ENCODE data around the gene OTUB1.

Gene OTUB1

GRCh38 chr11:64007160-64007628 lies 21.0 kb downstream of the OTUB1 start:
- no peak for DNase-seq

- DNase-seq, result no peak
These were observed 21.5 kb downstream of the OTUB1 start for GRCh38 chr11:64007629-64008282.

- DNase-seq, result no peak
These were observed 22.2 kb downstream of the OTUB1 start for GRCh38 chr11:64008283-64008913.

DNA sequence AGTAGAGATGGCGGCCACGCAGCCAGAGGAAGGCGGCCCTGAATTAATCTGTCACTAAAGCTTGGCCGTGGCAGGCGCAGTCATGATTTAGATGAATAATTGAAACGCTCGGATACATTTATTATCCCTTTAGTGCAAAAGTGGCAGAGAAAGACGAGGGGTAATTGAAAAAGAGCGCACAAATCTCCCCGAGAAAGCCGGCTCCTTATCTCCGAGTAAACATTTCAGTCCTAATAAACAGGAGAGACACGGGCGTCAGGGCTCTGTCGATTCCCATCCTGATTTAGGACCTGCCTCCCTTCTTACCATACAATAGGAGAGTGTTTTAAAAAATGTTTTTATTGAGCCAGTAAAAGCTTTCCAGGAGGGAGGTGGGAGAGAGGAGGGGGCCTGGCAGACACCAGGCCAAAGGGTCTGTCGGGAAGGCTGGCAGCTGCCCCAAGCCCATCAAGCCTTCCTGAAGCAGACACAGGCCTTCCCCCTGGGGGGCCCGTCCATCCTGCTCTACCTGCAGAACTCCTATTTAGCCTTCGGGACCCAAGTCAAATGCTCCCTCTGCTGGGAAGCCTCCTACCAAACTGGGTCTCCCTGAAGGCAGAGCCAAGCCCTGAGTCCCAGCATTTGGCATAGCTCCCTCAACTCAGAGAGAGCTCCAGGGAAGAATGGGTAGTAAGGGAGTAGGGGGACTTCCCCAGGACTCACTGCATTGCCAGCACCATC lies 22.8 kb downstream of the OTUB1 start:
- no peak for DNase-seq

DNA sequence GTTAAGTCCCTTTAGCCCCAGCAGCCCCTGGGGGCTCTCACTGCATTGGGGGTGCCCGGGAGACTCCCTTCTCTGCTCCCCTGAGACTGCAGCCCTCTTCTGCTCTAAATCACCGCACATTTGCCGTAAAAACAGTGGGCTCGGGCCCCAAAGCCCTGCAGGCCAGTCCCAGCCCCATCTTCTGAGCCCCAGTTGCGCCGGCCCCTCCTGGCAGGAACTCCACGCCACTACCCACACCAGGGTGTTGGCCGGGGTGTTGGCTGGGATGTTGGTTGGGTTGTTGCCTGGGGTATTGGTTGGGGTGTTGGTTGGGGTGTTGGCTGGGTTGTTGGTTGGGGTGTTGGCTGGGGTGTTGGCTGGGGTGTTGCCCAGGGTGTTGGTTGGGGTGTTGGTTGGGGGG lies 23.5 kb downstream of the OTUB1 start:
- DNase-seq, result no peak

DNA sequence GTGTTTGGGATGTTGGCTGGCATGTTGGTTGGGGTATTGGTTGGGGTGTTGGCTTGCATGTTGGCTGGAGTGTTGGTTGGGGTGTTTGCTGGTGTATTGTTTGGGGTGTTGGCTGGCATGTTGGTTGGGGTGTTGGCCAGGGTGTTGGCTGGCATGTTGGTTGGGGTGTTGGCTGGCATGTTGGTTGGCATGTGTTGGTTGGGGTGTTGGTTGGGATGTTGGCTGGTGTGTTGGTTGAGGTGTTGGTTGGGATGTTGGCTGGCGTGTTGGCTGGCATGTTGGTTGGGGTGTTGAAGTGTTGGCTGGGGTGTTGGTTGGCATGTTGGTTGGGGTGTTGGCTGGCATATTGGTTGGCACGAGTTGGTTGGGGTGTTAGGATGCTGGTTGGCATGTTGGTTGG lies 24.5 kb downstream of the OTUB1 start:
- DNase-seq, result no peak

DNA sequence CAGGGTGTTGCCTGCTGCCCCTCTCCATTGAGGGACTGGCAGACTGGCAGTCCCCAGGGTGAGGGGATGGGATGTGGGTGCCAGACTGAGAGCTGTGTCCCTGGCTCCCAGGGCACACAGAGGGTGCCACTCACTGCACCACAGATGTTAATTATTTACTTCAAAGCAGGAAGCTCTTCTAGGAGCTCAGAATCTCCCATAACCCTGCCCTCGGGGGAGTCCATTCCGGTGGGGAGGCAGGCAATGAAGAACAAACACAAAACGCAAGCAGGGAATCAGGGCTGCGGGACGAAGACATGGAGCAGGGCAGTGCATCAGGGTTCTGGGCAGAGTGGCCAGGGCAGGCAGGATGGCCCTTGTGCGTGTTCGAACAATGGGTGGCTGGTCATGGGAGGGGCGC lies 25.1 kb downstream of the OTUB1 start:
- DNase-seq, result no peak

DNA sequence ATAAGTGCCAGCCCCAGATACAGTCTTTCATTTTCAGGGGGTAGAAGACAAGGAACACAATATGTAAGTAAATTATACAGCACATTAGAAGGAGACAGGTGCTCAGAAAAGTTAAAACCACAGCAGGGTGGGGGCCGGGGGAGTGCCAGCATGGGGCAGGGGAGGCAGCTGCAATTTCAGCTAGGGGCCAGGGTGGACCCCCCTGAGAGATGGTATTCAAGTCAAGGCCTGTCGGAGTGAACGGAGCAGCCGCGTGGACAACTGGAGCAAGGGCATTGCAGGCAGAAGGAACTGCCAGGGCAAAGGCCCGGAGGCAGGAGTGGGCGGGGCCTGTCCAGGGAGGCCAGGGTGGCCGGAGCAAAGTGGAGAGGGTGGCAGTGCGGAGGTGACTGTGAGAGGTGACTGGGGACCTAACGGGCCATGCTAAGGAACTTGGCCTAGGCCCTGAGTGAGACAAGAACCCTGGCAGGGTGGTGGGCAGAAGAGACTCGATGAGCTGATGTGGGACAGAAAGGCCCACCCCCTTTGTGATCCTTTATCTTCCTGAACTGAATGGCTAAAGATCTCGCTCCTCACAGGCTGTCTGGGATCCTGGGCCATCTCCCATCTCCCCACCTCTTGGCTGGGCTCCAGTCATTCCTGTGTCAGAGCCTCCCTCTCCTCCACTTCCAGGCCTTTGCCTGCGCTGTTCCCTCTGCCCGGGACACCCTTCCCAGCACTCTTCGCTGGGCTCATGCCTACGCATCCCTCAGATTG lies 27.1 kb downstream of the OTUB1 start:
- no peak for DNase-seq

DNA sequence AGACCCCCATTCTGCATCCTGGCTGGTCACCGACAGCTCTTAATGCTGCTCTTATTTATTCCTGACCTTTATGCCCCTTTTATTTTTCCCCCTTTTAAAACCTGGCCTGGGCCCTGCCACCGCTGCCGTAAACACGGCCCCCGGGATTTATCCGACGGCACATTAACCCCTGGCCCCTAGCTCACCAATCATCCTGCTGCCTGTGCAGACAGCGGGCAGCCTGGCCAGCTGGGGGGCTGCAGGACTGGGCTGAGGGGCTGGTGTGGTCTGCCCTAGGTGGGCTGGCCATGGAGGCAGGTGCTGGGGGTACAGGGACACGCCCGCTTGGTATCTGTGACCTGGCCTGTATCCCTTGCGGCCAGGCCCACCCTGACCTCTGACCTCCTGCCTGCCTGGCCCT lies 28.1 kb downstream of the OTUB1 start:
- no peak for DNase-seq

- DNase-seq, result no peak
These were observed 29.3 kb downstream of the OTUB1 start for GRCh38 chr11:64015510-64015909.

DNA sequence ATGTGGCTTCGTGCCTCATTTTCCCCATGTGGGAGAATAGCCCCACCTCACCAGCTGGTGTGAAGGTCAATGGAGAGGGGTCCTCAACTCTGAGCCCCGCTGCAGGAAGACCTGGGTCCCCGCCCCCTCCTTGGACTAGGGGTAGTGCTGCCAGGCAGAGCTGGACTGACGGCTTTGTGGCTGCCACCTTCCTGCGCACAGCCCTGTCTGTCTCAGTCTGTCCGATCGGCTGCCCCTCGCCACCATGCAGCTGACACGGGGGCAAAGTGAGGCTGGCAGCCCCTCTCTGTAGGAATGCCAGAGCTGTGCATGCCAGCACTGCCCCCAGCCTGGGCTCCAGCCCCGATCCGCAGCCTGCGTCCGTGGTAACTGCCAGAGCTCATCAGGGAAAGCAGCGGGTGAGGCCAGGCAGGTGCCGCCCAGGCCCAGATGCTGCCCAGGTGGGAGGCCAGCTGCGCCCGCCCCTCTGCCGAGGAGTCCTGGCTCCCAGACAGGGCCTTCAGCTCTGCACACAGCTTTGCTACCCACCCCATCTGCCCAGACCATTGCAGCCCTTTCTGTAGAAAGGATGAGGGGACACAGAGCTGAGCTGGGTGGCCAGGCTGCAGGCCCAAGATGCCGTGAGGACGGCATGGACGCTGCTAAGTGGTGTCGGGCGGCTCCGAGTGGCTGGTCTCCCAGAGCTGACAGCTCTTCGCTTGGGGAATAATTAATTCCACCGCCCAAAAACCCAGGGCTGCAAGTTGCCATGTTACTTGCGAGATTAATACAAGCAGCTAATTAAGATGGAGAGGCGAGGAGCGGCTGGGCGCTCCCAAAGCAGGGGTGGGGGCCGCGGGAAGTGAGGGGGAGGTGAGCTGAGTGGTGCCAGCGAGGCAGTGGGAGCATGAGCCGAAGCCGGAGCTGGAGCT lies 30.0 kb downstream of the OTUB1 start:
- no peak for DNase-seq

DNA sequence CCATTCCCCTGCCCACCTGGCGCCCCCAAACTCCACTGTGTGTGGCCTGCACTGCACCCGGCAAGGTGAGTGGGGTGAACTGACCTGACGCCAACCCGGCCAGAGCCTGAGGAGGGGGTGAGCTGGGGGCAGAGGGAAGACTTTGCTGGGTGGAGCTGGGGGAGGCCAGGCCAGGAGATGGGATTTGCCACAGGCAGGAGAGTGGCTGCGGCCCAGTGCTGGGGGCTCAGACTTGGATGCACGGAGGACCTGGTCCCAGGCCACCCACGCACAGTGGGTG lies 31.6 kb downstream of the OTUB1 start:
- no peak for DNase-seq

DNA sequence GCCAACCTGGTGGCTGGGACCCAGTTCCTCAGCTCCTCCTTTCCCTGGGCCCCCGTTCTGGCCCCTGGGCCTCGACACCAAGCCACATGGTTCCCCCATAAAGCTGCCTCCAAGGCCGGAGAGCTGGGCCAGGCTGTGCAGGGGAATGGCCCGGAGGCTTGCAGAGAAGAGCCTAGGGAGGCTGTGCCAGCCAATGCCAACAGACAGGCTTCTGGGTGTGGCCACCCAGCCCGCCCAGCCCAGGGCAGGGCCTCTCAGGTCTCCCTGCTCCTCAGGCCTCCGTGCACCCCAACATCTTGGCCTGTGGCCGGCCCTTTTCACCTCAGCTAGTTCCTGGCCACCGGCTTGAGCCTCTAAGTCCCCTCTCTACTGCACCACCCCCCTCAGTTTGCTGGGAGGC lies 32.1 kb downstream of the OTUB1 start:
- no peak for DNase-seq

DNA sequence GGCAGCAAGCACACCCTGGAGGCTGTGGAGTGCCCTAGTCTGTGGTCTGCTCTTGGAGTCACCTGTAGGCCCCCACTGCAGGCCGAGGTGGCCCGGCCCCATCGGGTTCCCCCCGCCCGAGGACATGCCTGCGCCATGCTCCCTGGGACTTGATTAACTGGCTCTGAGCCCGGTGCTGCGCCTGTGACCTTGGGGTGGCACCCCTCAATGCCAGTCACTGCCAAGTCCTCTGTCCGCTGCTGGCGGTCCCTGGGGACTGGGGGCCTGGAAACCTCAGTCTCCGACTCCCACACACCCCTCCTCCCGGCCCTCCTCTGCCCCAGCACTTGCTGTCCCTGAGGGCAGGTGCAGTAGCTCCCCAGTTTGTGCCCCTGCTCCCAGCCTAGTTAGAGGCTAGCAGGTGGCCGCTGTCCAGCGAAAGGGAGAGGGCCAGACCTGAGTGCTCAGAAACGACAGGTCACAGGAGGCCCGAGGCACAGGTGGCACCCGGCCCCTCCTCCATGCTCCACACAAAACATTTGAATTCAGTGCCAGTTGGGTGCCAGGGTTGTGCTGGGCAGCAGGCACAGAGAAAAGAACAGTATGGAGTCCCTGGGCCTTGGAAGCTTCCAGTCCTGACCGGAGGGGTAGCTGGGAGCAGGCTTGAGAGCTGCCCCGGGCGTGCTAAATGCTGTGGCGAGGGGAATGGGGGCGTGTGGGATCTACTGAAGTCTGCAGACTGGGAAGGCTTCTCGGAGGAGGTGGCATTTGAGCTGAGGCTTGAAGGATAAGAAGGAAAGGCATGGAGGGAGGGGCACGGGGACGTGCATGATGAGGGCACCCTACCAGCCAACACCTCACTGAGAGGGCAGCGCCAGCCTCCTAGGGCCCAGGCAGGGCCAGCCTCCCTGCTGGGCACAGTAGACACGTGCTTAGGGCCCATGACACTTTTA lies 33.1 kb downstream of the OTUB1 start:
- DNase-seq, result no peak

DNA sequence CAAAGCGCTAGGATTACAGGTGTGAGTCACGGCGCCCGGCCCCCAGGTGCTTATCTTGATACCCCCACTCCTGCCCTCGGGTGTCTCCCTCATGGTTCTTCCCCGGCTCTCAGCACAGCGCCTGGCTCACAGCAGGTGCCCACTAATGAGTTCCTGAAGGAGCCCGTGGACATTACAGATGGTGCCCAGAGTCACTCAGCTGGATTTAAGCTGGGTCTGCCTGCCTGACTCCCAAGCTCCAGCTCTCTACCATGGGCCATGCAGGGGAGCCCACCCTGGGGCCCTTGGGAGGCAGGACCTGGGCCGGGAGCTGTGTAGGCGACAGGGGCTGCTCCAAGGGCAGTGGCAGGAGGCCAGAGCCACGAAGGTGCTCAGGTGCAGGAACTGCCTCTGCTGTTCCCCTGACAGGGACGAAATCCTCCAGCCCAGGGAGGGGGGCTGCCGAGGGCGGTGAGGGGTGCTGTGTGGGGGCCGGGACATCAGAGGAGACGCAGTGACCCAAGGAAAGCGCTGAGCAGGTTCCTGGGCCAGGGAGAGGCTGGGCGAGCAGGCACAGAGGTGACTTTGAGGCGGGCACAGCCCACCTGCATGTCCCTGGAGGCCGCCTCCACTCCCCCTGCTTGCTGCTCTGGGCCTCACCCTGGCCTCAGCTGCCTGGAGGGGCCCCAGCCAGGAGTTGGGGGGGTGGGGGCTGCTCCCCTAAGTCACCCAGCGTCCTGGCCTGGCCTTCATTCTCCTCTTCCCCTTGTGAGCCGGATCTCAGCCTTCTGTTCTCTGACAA lies 34.9 kb downstream of the OTUB1 start:
- DNase-seq, result no peak

DNA sequence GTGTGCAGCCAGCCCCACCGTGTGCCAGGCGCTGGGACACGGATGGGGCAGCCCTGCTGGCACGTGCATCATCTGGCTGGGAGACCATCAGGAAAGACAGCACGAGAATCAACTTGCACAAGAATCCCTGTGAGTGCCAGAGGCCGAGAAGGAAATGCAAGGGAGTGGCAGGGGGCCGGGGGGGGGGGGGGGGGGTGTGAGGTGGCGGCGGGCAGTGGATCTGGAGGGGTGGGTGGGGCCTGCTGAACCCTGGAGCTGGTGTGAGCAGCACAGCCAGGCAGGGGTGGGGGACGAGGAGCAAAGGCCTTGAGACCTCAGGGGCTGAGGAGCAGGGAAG lies 35.5 kb downstream of the OTUB1 start:
- DNase-seq, result no peak

DNA sequence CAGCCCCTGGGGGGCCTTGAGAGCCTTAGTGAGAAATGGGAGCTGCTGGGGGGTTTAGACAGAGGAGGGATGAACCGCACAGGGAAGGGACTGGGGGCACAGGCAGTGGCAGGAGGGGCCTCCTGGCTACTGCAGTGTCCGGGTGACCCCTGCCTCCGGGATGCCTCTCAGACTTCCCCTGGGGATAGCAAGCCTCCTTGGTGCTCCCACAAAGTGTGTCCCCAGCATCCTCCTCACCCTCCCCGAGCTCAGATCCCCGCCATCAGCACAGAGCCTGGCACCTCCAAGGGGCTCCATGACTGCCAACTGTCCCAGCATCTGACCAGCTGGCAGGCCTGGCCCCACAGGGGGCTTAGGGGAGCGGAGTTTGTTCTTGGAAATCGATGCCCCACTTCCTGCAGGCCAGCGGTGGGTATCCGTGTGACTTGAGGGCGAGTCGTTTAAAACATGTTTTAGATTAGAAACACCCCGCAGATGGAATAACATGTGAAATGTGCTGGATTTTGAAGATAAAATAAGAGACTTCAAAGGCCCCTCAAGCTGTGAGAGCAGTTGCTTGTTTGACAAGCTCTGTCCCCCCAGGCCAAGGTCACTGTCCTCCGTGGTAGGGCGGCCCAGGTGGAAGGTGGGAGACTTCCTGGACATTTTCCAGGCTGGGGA lies 36.0 kb downstream of the OTUB1 start:
- no peak for DNase-seq

DNA sequence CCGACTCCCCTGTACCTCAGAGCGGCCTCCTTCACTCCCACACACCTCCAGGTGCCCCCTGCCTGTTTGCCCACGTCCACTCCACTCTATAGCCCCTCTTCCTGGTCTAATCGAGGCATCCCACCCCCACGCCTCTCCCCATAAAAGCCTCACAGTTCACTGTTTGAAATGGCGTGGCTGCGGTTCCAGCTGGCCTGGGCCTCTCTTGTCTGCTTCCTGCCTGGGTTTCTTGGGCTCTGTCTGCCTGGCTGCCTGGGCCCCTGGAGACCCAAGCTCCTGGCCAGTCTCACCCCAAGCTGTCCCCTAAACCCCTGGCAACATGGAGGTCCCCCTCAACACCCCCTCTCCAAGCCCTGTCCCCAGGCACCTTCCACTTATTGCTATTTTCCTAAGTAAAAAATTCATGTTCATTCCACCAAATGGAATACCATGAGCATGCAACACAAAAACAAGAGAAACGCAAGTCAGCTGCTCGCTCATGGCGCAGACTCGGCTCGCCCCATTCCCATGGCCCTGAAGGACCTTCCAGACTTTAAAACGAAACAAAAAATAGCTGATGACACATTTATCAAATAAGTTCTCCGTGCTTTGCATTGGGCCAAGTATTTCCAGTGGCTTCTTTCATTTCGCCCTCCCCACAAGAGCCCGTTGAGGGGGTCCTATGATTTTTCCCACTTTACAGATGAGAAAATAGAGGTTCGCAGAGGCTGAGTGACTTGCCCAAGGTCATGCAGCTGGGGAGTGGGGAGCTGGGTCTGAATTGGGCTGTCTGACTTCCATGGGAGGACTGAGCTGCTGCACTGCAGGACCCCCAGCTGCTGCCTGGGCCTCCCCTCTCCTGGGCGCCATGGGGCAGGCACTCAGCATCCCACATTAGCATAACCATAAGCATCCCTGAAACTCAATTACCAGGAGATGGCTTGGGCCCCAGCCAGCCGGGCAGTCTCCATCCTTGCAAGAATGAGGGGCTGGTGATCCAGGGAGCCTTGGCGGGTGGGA lies 37.8 kb downstream of the OTUB1 start:
- no peak for DNase-seq

- DNase-seq, result no peak
These were observed 39.0 kb downstream of the OTUB1 start for GRCh38 chr11:64025205-64025604.

Measured in stimulated activated CD4-positive, alpha-beta T cell treated with anti-CD3 and anti-CD28 coated beads, Interleukin-1b, Interleukin-23, amount 100 ng/mL, for 48 hours (primary cell).